ENCODE results near the gene TXNDC15. TPM values are rescaled to one million over a fixed set of nuclear protein-coding genes. Genes with fewer than 3 reads are reported as not detected.

TXNDC15 gene
- total and polyA plus RNA-seq, 8 donors: 61.7 to 88.9 (median 75.7) TPM

- no peak for ATAC-seq
- intact Hi-C loops (cut with DNase I): no loop called here
Observed at GRCh38 chr5:134887593-134888159, 13.5 kb downstream of the TXNDC15 start.

DNA sequence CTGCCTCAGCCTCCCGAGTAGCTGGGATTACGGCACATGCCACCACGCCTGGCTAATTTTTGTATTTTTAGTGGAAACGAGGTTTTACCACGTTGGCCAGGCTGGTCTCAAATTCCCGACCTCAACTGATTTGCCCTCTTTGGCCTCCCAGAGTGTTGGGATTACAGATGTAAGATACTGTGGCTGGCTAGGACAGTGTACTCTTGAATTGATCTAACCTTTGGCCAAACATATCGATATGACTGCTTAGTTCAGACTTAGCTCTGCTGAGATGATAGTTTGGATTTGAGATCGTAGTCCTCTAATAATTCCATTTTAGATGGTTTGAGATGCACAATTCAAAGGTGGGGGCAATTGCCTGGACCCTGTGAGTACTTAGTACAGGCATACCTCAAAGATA, 15.2 kb downstream of the TXNDC15 start:
- no peaks in the 10 kb centered on the region for H3K9me3 ChIP-seq
- H3K36me3 ChIP-seq: peaks cover 0 to 51% of the 10 kb centered on the region in 2 donors
- no peaks in the 10 kb centered on the region for H3K4me1 ChIP-seq
- intact Hi-C loops (cut with DNase I): no loop called here
- no peak for DNase-seq
- H3K4me3 ChIP-seq: no peak overlapping the region
- no peak overlapping the region for H3K27ac ChIP-seq
- TF ChIP-seq CTCF (IDR thresholded peaks at IDR 0.05): no peak
- ATAC-seq: no peak
- no peaks in the 10 kb centered on the region for H3K27me3 ChIP-seq

More at GRCh38 chr5:134887593-134888159, 13.5 kb downstream of the TXNDC15 start:
- Histone ChIP-seq H3K36me3 (peaks cover 0 to 38% of the 10 kb centered on the region in 2 donors), H3K27ac (no peak overlapping the region), H3K27me3 (no peaks in the 10 kb centered on the region), H3K4me1 (no peaks in the 10 kb centered on the region), H3K4me3 (no peak overlapping the region), H3K9me3 (no peaks in the 10 kb centered on the region)
- TF ChIP-seq CTCF (IDR thresholded peaks at IDR 0.05): no peak
- DNase-seq: no peak

DNA sequence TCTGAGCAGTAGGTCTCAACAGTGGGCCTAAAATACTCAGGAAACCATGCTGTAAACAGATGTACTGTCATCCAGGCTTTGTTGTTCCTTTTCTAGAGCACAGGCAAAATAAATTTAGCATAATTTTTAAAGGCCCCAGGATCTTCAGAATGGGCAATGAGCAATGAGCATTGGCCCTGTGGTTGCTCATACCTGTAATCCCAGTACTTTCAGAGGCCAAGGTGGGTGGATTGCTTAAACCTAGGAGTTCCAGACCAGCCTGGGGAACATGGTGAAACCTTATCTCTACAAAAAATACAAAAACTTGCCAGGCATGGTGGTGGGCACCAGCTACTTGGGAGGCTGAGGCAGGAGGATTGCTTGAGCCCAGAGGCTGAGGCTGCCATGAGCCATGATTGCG, 17.3 kb downstream of the TXNDC15 start:
- no peak for ATAC-seq
- peaks cover 0 to 69% of the 10 kb centered on the region in 2 donors for H3K36me3 ChIP-seq
- H3K27me3 ChIP-seq: no peaks in the 10 kb centered on the region
- DNase-seq: no peak
- no peak overlapping the region for H3K27ac ChIP-seq
- H3K9me3 ChIP-seq: no peaks in the 10 kb centered on the region
- TF ChIP-seq CTCF (IDR thresholded peaks at IDR 0.05): no peak
- intact Hi-C loops (cut with DNase I): no loop called here
- H3K4me3 ChIP-seq: no peak overlapping the region
- H3K4me1 ChIP-seq: no peaks in the 10 kb centered on the region

- H3K27me3 ChIP-seq: no peaks in the 10 kb centered on the region
- ATAC-seq (no peak), DNase-seq (no peak)
- no peaks in the 10 kb centered on the region for H3K9me3 ChIP-seq
- no peak overlapping the region for H3K27ac ChIP-seq
- H3K4me1 ChIP-seq: no peaks in the 10 kb centered on the region
- H3K36me3 ChIP-seq: peaks cover 0 to 77% of the 10 kb centered on the region in 2 donors
- intact Hi-C loops (cut with DNase I): no loop called here
- no peak overlapping the region for H3K4me3 ChIP-seq
- no peak for TF ChIP-seq CTCF (IDR thresholded peaks at IDR 0.05)
Observed at GRCh38 chr5:134892282-134892681, 18.1 kb downstream of the TXNDC15 start.

DNA sequence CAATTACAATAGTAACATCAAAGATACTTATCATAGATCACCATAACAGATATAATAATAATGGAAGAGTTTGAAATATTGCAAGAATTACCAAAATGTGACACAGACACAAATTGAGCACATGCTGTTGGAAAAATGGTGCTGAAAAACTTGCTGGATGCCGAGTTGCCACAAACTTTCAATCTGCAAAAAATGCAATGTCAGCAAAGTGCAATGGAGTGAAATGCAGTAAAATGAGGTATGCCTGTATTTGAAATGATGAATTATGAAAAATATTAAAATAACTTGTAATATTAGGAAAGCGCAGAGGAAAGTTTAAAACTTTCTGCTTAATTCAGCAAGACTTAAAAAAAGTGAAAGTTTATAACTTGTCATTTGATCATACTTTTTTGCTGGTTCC, 18.8 kb downstream of the TXNDC15 start:
- peaks cover 0 to 79% of the 10 kb centered on the region in 2 donors for H3K36me3 ChIP-seq
- H3K27ac ChIP-seq: no peak overlapping the region
- DNase-seq (no peak), ATAC-seq (no peak)
- intact Hi-C loops (cut with DNase I): no loop called here
- TF ChIP-seq CTCF (IDR thresholded peaks at IDR 0.05): no peak
- no peaks in the 10 kb centered on the region for H3K4me1 ChIP-seq
- H3K4me3 ChIP-seq: no peak overlapping the region
- H3K9me3 ChIP-seq: no peaks in the 10 kb centered on the region
- H3K27me3 ChIP-seq: no peaks in the 10 kb centered on the region
